Smooth muscle cell of the pulmonary artery (primary cell): ENCODE data around the gene KCNIP2. TPM values are rescaled to one million over a fixed set of nuclear protein-coding genes. Genes with fewer than 3 reads are reported as not detected.

Experiments
- total RNA-seq: library from RNA; depleted of rRNA; stranded (reverse); fragments of >200 nt; gene quantifications from 2 replicates; pipeline ENCODE4 v1.2.3, GENCODE V29; 2014

KCNIP2 gene
- 1.5 and 1.8 TPM in 2 replicates for total RNA-seq

DNA sequence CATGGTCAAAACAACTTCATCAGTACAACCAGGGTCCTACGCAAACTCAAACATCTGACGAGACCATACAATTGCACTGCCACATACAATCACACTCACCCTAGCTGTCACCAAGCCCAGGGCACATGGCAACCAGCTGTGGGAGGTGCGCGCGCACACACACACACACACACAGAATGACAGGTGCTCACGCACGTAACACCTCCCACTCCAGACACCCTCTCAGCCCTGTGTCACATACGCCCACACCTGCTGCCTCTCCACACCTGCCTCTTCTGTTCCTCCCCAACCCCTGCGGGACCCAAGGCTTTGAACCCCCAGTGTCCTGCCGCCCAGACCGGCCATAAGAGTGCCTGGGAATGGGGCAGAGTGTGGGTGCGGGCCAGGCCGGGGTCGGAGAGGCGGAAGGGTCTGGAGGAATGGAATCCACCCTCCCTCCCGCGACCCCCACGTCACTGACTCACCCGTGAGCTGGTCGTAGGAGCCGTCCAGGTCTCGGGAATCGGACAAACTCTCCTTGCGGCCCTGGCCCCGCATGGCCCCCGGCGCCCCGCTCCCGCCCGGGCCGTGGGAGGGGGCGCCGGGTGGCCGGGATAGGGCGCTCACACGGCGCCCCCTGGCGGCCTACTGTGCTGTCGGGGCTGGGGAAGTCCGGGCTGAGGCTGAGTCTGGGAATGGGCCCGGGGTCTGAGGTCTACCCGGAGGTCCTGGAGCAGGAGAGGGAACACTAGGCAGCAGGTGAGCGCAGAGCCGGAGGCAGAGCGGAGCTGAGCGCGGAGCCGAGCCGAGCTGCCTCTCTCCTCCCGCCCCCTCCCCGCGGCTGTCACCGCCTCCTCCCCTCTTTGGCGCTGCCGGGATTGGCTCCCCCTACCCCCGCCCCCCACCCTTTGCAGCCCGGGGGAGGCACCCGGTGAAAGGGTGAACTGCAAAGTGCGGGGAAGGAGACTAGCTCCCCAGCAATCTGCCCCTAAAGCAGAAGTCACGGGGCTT is at the start of gene KCNIP2:
Gene KCNIP2 (minus strand): TSS at position 769 of the 990 bp plus-strand sequence. CDS start 232 bp downstream, at position 537.

DNA sequence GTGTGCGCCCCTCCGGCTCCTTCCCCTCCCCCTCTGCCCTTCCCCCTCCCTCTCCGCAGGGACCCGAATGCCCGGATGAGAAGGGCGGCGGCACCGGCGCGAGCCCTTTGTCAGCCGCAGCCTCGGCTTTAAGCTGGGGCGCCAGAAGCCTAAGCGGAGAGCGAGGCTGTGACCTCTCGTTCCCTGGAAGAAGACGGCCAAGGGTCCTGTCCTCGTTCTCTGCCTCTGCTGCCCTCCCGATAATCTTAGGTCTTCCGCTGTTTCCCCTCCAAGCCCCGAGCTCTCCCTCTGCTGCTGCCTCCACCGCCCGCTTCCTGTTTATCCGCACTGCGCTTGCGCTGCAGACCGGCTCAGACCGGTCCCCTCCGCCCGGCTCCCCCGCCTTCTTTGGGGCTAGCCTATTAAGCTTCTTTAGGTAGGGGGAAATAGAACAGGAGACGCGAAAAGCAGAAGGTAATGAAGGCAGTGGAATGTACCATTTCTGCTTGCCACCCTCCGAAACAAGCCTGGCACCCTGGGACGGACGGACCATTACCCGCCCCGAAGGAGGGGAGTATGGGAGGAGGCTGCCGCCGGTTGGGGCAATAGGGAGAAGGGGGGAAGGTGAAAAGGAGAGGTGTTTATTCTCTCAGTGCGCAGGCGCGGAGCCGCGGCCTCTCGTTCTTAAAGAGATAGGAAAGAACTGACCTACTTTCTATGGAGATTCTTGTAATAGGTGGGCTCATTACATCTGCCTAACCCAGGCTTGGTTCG is 25.3 kb downstream of the KCNIP2 start, which contains the start of gene OGA:
Gene OGA (minus strand): TSS at position 326 of the 753 bp plus-strand sequence. CDS start 422 bp downstream, outside the sequence.

DNA sequence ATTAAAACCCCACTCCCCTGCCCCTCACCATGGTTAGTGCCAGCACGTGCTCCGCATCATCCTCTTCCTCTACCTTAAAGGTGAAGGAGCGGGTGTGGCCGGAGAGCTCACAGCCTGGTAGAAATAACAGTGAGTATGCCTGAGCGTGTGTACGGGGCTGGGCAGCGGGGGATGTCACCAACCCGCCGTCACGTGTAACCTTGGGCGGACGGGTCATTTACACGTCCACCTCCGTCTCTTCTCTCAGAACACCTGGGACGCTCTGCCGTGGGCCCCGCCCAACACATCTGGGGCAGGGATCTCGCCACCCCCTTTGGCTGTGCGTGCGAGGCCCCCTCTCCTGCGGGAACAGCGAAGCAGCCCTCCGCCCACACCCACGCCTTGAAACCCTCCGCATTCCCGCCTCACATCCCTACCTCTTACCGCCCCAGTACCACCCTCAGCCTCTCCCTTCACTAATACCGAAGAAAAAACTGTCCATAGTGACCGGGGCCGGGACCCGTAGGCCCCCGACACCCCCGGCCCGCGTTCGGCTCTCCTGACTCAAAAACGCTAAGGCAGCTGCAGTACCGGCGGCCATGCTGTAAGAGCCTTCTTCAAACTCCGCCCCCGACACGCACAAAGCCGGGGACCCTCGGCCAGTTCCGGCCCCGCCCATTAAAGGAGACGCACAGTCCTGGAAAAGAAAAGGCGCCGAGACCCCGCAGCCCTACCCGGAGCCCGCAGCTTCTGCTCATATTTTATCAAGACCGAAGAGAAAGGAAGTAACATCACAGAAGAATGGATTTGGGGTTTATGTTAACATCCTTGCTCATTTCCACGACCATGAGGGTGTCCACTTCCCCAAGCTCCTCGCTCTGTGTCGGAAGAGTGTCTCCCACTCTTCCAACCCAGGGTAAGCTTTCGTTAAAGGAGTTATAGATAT is 60.5 kb downstream of the KCNIP2 start, which contains the start of gene NPM3:
Gene NPM3 (minus strand): TSS at position 636 of the 925 bp plus-strand sequence. CDS start 56 bp downstream, at position 580.

Other genes with a start within 250 kb of the KCNIP2 start
- 31.0 and 32.0 TPM in 2 replicates for gene FBXW4, start 148.6 kb downstream of the KCNIP2 start, total RNA-seq
- not detected in 2 replicates for gene FGF8, start 67.7 kb downstream of the KCNIP2 start, total RNA-seq
- gene NPM3, start 60.4 kb downstream of the KCNIP2 start, total RNA-seq, result 43.5 and 57.5 TPM in 2 replicates
- gene OGA, start 25.4 kb downstream of the KCNIP2 start, total RNA-seq, result 86.7 and 118 TPM in 2 replicates
- 11.2 and 11.7 TPM in 2 replicates for gene ARMH3, start 212.4 kb upstream of the KCNIP2 start, total RNA-seq
- gene HPS6, start 221.5 kb upstream of the KCNIP2 start, total RNA-seq, result 31.1 and 34.6 TPM in 2 replicates